LHCN-M2 (cell line): ENCODE results near the gene FBXO28. TPM values are rescaled to one million over a fixed set of nuclear protein-coding genes. Genes with fewer than 3 reads are reported as not detected.

ENCODE experiments used
- DNase-seq: peaks from one replicate; pipeline ENCODE4 v3.0.0-alpha.2; 2012; ENCODE audit warnings: low read depth
- total RNA-seq: library from RNA; depleted of rRNA; stranded (reverse); fragments of >200 nt; gene quantifications from 2 replicates; pipeline ENCODE4 v1.2.3, GENCODE V29; 2014

Gene FBXO28
- total RNA-seq, 1 experiment from 2014 or later, result 48.0 TPM

GRCh38 chr1:224095867-224096266, 18.0 kb upstream of the FBXO28 start:
- DNase-seq, result no peak

GRCh38 chr1:224096773-224097172, 17.1 kb upstream of the FBXO28 start:
- DNase-seq, result no peak

- DNase-seq, result no peak
These were observed 15.9 kb upstream of the FBXO28 start for GRCh38 chr1:224098007-224098406.

GRCh38 chr1:224106568-224107281, 7.2 kb upstream of the FBXO28 start:
- DNase-seq, result peak; percentile 62

- DNase-seq, result no peak
These were observed 6.7 kb upstream of the FBXO28 start for GRCh38 chr1:224107282-224107625.

- no peak for DNase-seq
These were observed 4.9 kb upstream of the FBXO28 start for GRCh38 chr1:224108991-224109390.

GRCh38 chr1:224109981-224110380, 3.9 kb upstream of the FBXO28 start:
- no peak for DNase-seq

- DNase-seq, result no peak
These were observed 906 bp upstream of the FBXO28 start for GRCh38 chr1:224113005-224113404.

GRCh38 chr1:224113545-224113917, 380 bp upstream of the FBXO28 start:
- DNase-seq, result no peak

- no peak for DNase-seq
These were observed 870 bp downstream of the FBXO28 start for GRCh38 chr1:224114787-224115175.

GRCh38 chr1:224116131-224116530, 2.2 kb downstream of the FBXO28 start:
- DNase-seq, result peak; percentile 47

- DNase-seq, result no peak
These were observed 4.8 kb downstream of the FBXO28 start for GRCh38 chr1:224118688-224119087.

- no peak for DNase-seq
These were observed 9.2 kb downstream of the FBXO28 start for GRCh38 chr1:224123136-224123535.

- DNase-seq, result no peak
These were observed 10.3 kb downstream of the FBXO28 start for GRCh38 chr1:224124220-224124619.

GRCh38 chr1:224127925-224128819, 14.3 kb downstream of the FBXO28 start:
- DNase-seq, result peak; percentile 17

- no peak for DNase-seq
These were observed 17.3 kb downstream of the FBXO28 start for GRCh38 chr1:224131253-224131652.

- DNase-seq, result no peak
These were observed 19.0 kb downstream of the FBXO28 start for GRCh38 chr1:224132901-224133300.

GRCh38 chr1:224133741-224134299, 19.9 kb downstream of the FBXO28 start:
- no peak for DNase-seq

GRCh38 chr1:224137518-224137917, 23.6 kb downstream of the FBXO28 start:
- no peak for DNase-seq

- DNase-seq, result no peak
These were observed 24.3 kb downstream of the FBXO28 start for GRCh38 chr1:224138198-224138597.

GRCh38 chr1:224141693-224142092, 27.8 kb downstream of the FBXO28 start:
- no peak for DNase-seq

GRCh38 chr1:224149709-224150108, 35.8 kb downstream of the FBXO28 start:
- no peak for DNase-seq

- DNase-seq, result no peak
These were observed 37.2 kb downstream of the FBXO28 start for GRCh38 chr1:224151117-224151516.
